Effector memory CD4-positive, alpha-beta T cell (primary cell): ENCODE results near the gene TMCC1.
"Not testable (repeated sequence)": the region's sequence is repeated elsewhere in the genome, so short reads cannot be mapped to it uniquely, and the experiment has no call there.

Experiments
- DNase-seq, 3 donors: peaks; one replicate each; pipeline ENCODE4 v3.0.0-alpha.2; 2020
- H3K27ac ChIP-seq: 2 replicates; pipeline ENCODE4 v1.7.0; 2013; ENCODE audit warnings: mild to moderate bottlenecking, low read length, moderate library complexity; ENCODE audit not compliant: insufficient read depth, poor library complexity, severe bottlenecking
- H3K27me3 ChIP-seq: replicated peaks from 2 replicates; pipeline ENCODE4 v1.7.0; 2013; ENCODE audit warnings: mild to moderate bottlenecking, low read length; ENCODE audit not compliant: insufficient read depth, control insufficient read depth, poor library complexity, severe bottlenecking
- H3K36me3 ChIP-seq: 2 replicates; pipeline ENCODE4 v1.7.0; 2013; ENCODE audit warnings: mild to moderate bottlenecking, low read length, moderate library complexity; ENCODE audit not compliant: control insufficient read depth, insufficient read depth
- H3K4me1 ChIP-seq: 2 replicates; pipeline ENCODE4 v1.7.0; 2013; ENCODE audit warnings: low read length, mild to moderate bottlenecking; ENCODE audit not compliant: control insufficient read depth, insufficient read depth, poor library complexity, severe bottlenecking
- H3K4me3 ChIP-seq: 2 replicates; pipeline ENCODE4 v1.7.0; 2013; ENCODE audit warnings: low read length, low read depth, mild to moderate bottlenecking; ENCODE audit not compliant: insufficient read depth, poor library complexity, severe bottlenecking
- H3K9me3 ChIP-seq: 2 replicates; pipeline ENCODE4 v1.7.0; 2013; ENCODE audit warnings: mild to moderate bottlenecking, low read length, moderate library complexity; ENCODE audit not compliant: control insufficient read depth

The TMCC1 gene

DNA sequence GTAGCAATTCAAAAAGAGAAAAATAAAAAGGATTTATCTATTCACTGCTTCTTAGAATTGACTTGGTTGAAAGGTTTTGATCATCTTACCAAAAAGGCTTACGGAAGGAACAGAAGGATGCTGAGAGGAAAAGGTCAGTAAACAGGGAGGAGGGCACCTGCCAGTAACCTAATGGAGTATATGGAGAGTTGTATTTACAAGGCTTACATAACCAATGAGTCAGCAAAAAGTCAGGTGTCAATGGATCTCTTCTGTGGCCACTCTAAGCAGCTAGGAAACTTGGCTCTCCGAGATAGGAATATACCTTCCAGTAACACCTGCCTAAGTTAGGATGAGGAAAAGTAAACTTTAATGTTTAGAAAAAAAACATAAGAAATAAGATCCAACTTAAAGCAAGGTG lies 206.6 kb downstream of the TMCC1 start:
- Histone ChIP-seq H3K27ac (no peak overlapping the region), H3K36me3 (no peaks in the 10 kb centered on the region), H3K9me3 (no peaks in the 10 kb centered on the region), H3K27me3 (no peaks in the 10 kb centered on the region), H3K4me1 (no peaks in the 10 kb centered on the region), H3K4me3 (no peak overlapping the region)
- DNase-seq: no peak

DNA sequence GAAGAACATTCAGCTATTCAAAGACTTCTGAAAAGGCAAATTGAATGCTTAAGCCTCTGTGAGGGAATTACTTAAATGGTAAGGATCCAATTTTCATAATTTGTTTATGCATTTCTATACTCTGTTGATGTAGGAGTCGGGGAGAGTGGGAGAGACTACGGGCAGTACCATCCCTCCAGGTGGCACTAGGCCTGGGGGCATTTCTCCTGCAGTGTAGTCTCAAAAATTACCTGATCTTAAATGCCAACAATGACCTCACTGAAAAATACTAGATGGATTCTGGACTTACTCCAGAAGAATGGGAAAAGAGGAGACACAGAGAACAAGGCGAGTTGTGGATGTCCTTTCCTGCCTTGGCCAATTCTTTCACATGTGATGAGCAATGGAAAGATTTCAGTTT lies 209.2 kb downstream of the TMCC1 start:
- H3K4me1 ChIP-seq: no peaks in the 10 kb centered on the region
- H3K36me3 ChIP-seq: no peaks in the 10 kb centered on the region

DNA sequence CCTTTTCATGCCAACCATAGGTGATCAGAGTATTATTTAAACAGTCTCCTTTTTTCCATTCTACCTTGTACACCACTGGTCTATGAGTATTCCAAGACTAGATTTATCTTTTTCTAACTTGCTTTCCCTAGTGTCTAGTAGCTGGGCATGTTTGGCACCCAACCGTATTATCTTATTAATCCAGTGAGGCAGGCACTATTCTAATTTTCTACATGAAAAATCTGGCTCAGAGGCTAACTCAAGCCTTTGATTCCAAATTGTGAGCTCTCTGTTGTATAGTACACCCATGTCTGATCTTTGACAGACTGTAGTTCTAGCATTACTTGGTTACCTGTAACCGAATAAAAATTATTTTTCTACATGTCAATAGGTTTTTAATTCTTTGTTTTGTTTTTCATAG lies 210.3 kb downstream of the TMCC1 start:
- Histone ChIP-seq H3K9me3 (no peaks in the 10 kb centered on the region), H3K27ac (no peak overlapping the region), H3K4me3 (no peak overlapping the region), H3K4me1 (no peaks in the 10 kb centered on the region), H3K27me3 (no peaks in the 10 kb centered on the region), H3K36me3 (no peaks in the 10 kb centered on the region)
- DNase-seq: no peak

More for the DNA sequence above, 209.2 kb downstream of the TMCC1 start:
- no peaks in the 10 kb centered on the region for H3K27me3 ChIP-seq
- H3K9me3 ChIP-seq: no peaks in the 10 kb centered on the region
- H3K4me3 ChIP-seq: no peak overlapping the region
- no peak overlapping the region for H3K27ac ChIP-seq
- no peak for DNase-seq

DNA sequence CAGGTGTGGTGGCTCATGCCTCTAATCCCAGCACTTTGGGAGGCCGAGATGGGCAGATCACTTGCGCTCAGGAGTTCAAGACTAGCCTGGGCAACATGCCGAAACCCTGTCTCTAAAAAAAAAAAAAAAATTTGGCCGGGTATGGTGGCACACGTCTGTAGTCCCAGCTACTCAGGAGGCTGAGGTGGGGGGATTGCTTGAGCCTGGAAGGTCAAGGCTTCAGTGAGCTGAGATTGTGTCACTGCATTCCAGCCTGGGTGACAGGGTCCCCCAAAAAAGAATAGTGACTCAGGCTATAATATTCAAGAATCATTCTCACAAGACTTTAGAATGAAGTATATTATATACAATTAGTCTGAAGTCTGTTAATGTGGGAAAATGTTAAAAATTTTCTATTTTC lies 216.5 kb downstream of the TMCC1 start:
- H3K27me3 ChIP-seq: no peaks in the 10 kb centered on the region
- DNase-seq: no peak
- H3K9me3 ChIP-seq: no peaks in the 10 kb centered on the region
- no peaks in the 10 kb centered on the region for H3K4me1 ChIP-seq
- no peaks in the 10 kb centered on the region for H3K36me3 ChIP-seq
- H3K4me3 ChIP-seq: no peak overlapping the region
- H3K27ac ChIP-seq: no peak overlapping the region

DNA sequence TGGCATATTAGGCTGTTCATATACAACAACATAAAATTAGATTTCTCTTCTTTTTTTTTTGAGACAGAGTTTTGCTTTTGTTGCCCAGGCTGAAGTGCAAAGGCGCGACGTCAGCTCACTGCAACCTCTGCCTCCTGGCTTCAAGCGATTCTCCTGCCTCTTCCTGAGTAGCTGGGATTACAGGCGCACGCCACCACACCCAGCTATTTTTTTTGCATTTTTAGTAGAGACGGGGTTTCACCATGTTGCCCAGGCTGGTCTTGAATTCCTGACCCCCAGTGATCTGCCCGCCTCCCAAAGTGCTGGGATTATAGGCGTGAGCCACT lies 218.8 kb downstream of the TMCC1 start:
- DNase-seq, H3K27me3 ChIP-seq, H3K36me3 ChIP-seq, H3K9me3 ChIP-seq, H3K27ac ChIP-seq, H3K4me3 ChIP-seq, H3K4me1 ChIP-seq: not testable (repeated sequence)

DNA sequence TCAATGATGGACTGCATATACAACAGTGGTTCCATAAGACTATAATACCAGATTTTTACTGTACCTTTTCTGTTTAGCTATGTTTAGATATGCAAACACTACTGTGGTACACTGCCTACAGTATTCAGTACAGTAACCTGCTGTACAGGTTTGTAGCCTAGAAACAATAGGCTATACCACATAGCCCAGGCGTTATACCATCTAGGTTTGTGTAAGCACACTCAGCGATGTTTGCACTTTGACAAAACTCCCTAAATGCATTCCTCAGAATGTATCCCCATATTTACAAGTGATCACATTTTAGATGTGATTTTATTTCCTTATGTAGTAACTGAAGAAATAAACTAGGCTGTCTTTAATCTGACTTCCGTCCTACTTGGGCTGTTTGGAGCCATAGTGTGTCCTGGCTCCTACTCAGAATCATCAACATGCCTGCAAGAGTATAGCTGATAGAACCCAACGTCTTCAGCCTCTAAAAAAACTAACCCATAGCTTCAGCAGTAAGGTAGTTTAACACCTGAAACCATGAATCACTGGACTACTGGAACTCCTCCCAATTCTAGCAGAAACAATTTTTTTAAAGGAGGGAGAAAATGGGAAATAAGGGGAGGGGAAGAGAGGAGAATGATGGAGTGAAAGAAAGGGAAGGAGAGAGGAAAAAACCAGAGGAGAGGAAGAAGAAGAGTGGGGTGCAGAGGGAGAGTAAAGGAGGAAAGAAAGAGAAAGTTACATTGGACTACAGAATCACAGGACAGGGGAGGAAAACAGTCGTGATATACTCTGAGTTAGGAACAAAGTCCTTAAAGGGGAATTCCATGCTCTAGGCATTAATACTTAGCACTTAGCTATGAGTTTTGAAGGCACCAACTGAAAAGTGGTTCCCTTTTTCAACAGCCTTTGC lies 219.4 kb downstream of the TMCC1 start:
- peaks cover 6% of the 10 kb centered on the region for H3K36me3 ChIP-seq
- H3K4me3 ChIP-seq: no peak overlapping the region
- no peaks in the 10 kb centered on the region for H3K27me3 ChIP-seq
- no peaks in the 10 kb centered on the region for H3K4me1 ChIP-seq
- no peak overlapping the region for H3K27ac ChIP-seq
- no peak for DNase-seq
- H3K9me3 ChIP-seq: no peaks in the 10 kb centered on the region

DNA sequence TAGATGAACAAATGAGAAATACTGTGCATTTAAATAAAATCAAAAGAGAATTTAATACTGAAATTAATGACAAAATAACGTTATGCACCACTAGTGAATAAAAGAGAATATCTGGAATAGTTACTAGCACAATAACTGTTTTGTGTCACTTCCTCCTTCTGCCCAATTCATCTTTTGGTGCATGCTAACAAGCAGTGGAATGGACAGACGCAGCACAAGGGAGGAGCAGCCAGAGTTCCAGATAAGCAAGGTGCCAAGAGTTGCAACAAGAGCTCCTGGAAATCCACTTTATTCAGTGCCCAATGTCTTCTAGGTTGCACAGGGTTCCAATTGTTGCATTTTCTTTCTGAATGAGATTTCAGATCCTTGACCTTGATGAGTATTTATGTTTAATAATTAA lies 220.5 kb downstream of the TMCC1 start:
- no peak for DNase-seq
- Histone ChIP-seq H3K27ac (no peak overlapping the region), H3K4me1 (no peaks in the 10 kb centered on the region), H3K9me3 (no peaks in the 10 kb centered on the region), H3K4me3 (no peak overlapping the region), H3K27me3 (no peaks in the 10 kb centered on the region), H3K36me3 (peaks cover 6% of the 10 kb centered on the region)

DNA sequence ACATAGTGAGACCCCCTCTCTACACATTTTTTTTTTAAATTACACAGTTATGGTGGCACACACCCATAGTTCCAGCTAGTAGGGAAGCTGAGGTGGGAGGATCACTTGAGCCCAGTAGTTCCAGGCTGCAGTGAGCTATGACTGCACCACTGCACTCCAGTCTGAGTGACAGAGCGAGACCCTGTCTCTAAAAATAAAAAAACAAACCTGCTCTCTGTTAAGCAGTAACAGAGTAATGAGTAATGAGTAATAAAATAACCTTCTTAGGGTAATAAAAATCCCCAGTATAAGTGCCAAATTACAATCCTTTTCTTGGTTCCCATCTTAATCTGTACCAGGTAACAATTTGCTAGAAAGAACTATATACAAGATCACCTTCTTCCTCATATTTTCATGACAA lies 221.1 kb downstream of the TMCC1 start:
- peaks cover 6% of the 10 kb centered on the region for H3K36me3 ChIP-seq

DNA sequence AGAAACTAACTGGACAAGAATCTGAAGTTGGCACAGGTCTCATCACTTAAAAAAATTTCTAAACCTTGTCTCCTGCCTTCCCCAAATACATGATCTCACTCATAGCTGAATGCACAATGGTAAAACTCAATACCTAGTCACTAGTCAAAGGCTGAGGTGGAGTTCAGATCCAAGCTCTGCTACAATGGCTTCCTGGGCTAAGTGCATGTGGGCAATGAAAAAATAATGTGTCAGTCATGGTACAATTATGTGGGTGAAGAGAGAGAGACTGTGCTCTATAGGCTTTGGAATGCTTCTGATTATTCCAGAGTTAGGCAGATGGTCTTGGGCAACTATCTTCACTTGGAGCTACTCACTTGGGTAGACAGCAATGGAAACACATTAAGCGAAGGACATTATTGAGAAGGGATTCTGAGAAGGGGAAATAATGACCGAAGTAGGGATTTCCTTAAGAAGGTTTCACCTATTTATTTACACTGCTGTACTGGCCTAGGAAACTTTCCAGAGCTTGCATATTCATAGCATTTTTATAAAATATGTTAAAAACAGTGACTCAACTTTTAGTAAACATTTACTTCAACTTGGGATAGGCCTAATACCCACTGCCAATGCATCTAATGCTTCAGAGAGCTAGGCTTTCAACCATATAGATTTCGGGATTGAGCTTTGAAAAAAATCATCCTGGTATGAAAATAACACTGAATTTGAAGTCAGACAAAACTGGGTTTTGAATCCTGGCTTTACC lies 228.3 kb downstream of the TMCC1 start:
- no peaks in the 10 kb centered on the region for H3K27me3 ChIP-seq
- H3K4me3 ChIP-seq: no peak overlapping the region
- H3K4me1 ChIP-seq: no peaks in the 10 kb centered on the region
- no peak for DNase-seq
- no peak overlapping the region for H3K27ac ChIP-seq
- peaks cover under 1% of the 10 kb centered on the region for H3K36me3 ChIP-seq
- H3K9me3 ChIP-seq: no peaks in the 10 kb centered on the region

More for the DNA sequence above, 221.1 kb downstream of the TMCC1 start:
- H3K27me3 ChIP-seq: no peaks in the 10 kb centered on the region
- no peak overlapping the region for H3K4me3 ChIP-seq
- no peaks in the 10 kb centered on the region for H3K9me3 ChIP-seq
- no peaks in the 10 kb centered on the region for H3K4me1 ChIP-seq
- DNase-seq: no peak
- no peak overlapping the region for H3K27ac ChIP-seq

DNA sequence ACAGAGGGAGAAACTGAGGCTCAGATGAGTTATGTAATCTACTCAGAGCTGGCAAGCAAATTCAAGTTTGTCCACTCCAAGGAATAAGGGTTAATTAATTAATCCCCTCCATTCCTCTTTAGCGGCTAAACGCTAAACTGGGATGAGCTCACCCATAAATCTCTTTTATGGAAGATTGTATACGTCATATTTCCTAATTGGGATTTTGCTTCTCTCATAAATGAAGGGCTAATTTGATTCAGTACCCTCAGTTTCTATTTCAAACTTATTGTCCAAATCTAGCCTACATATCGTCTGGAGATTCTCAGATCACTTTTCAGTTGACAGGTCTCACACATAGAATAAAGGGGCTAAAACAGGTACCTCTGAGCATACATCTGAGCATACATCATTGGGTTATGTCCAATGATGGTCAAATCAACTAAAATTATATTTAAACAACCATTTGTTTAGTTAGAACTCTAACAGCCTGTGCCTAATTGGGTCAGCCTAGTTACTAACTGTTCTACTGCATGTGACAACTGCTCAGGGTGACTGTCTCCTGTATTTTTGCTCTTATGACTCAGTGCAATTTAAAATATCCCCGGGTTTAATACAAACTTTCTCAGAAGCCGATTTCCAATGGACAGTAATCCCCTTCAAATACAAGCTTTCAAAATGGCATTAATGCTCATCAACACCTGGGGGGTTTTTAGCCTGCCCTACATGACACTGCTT lies 229.4 kb downstream of the TMCC1 start:
- Histone ChIP-seq H3K4me3 (no peak overlapping the region), H3K4me1 (no peaks in the 10 kb centered on the region), H3K36me3 (no peaks in the 10 kb centered on the region), H3K27ac (no peak overlapping the region), H3K27me3 (no peaks in the 10 kb centered on the region), H3K9me3 (no peaks in the 10 kb centered on the region)
- no peak for DNase-seq
